Measurements from ENCODE around the gene SUN3. TPM values are rescaled to one million over a fixed set of nuclear protein-coding genes. Genes with fewer than 3 reads are reported as not detected.

Gene SUN3
- total and polyA plus RNA-seq, 2 of the 13 experiments (the other 11 are each of a cell fraction or from before 2014, with no cell fraction given): not detected

DNA sequence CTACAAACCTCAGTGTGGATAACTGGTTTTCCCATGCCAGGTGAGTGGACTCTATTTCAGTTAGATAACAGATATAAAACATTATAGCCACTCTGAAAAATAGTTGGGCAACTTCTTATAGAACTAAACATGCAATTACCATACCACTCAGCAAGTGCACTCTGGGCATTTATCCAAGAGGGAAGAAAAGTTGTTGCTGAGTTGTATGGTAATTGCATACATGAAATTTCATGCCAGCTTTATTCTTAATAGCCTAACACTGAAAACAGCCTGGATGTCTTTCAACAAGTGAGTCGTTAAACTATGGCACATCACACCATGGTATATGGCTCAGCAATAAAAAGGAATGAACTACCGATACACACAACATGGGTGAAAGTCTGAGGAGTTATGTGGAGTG is 49.6 kb upstream of the SUN3 start:
- Histone ChIP-seq H2AFZ (ENCODE audit: low read length) (no peak overlapping the region), H3K36me3 (replicated peaks in 1 of 2; ENCODE audit: control insufficient read depth in 1 of 2, insufficient read depth in 2 of 2, low read length in 2 of 2) (no peaks in the 10 kb centered on the region), H3K4me2 (ENCODE audit: low read depth, low read length) (no peak overlapping the region), H3K27ac (ENCODE audit: extremely low read length, insufficient read depth, low read length) (no peak overlapping the region), H3K79me2 (ENCODE audit: insufficient read depth, low read length) (no peaks in the 10 kb centered on the region), H3K9ac (ENCODE audit: insufficient read depth, low read depth, low read length) (no peak overlapping the region), H3K27me3 (ENCODE audit: control insufficient read depth in 1 of 2, insufficient read depth in 2 of 2, low read length in 2 of 2) (0 out of 5 replicates have a peak, but pooled peaks cover 0 to 5% of the 10 kb centered on the region in 2 experiments), H3K9me3 (ENCODE audit: low read length) (no peaks in the 10 kb centered on the region), H3K4me1 (ENCODE audit: insufficient read depth, low read length) (no peaks in the 10 kb centered on the region), H4K20me1 (ENCODE audit: insufficient read depth, low read length) (no peaks in the 10 kb centered on the region), H3K4me3 (replicated peaks in 1 of 3; ENCODE audit: insufficient read depth in 1 of 3, low read depth in 2 of 3, low read length in 3 of 3) (no peak overlapping the region)
- ATAC-seq (no peak), DNase-seq (ENCODE audit: low spot score) (no peak), FAIRE-seq (no peak)
- WGBS (ENCODE audit: low lambda C conversion rate): 13% methylated on average over 2 of the region's 2 CpGs
- no TSS peak for BruUV-seq (replicated peaks)
- intact Hi-C loops (cut with micrococcal nuclease; ENCODE audit: unreplicated experiment) (no loop called here), in situ Hi-C loops (cut with HindIII; ENCODE audit: extremely low pct_ligation_motif_present, low pct_unique_long_range_greater_than_20kb) (no loop called here)
- CTCF ChIA-PET (ENCODE audit: low intra/inter-chr PET ratio, low total read pairs): no interaction called here
- TF ChIP-seq ZNF101 (CRISPR knock-in tag; IDR thresholded peaks at IDR 0.05; ENCODE audit: borderline replicate concordance, low read depth) (no peak), SATB2 (CRISPR knock-in tag; IDR thresholded peaks at IDR 0.05) (no peak), FIP1L1 (IDR thresholded peaks at IDR 0.05; ENCODE audit: borderline replicate concordance, insufficient read depth, low read depth, low read length) (no peak), REL (CRISPR knock-in tag; conservative IDR thresholded peaks at IDR 0.05) (no peak), ZNF30 (CRISPR knock-in tag; IDR thresholded peaks at IDR 0.05) (no peak), KAT8 (CRISPR knock-in tag; IDR thresholded peaks at IDR 0.05) (no peak), ZNF383 (CRISPR knock-in tag; IDR thresholded peaks at IDR 0.05; ENCODE audit: borderline replicate concordance) (no peak), JARID2 (CRISPR knock-in tag; IDR thresholded peaks at IDR 0.05; ENCODE audit: insufficient replicate concordance) (no peak), ZNF674 (CRISPR knock-in tag; IDR thresholded peaks at IDR 0.05; ENCODE audit: low read depth) (no peak), ZNF446 (CRISPR knock-in tag; IDR thresholded peaks at IDR 0.05) (no peak)
- TF ChIP-seq, protein P1, sequence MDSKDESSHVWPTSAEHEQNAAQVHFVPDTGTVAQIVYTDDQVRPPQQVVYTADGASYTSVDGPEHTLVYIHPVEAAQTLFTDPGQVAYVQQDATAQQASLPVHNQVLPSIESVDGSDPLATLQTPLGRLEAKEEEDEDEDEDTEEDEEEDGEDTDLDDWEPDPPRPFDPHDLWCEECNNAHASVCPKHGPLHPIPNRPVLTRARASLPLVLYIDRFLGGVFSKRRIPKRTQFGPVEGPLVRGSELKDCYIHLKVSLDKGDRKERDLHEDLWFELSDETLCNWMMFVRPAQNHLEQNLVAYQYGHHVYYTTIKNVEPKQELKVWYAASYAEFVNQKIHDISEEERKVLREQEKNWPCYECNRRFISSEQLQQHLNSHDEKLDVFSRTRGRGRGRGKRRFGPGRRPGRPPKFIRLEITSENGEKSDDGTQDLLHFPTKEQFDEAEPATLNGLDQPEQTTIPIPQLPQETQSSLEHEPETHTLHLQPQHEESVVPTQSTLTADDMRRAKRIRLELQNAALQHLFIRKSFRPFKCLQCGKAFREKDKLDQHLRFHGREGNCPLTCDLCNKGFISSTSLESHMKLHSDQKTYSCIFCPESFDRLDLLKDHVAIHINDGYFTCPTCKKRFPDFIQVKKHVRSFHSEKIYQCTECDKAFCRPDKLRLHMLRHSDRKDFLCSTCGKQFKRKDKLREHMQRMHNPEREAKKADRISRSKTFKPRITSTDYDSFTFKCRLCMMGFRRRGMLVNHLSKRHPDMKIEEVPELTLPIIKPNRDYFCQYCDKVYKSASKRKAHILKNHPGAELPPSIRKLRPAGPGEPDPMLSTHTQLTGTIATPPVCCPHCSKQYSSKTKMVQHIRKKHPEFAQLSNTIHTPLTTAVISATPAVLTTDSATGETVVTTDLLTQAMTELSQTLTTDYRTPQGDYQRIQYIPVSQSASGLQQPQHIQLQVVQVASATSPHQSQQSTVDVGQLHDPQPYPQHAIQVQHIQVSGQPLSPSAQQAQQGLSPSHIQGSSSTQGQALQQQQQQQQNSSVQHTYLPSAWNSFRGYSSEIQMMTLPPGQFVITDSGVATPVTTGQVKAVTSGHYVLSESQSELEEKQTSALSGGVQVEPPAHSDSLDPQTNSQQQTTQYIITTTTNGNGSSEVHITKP (CRISPR knock-in tag; IDR thresholded peaks at IDR 0.05; ENCODE audit: low read depth): no peak
- TF ChIP-seq, protein P2, sequence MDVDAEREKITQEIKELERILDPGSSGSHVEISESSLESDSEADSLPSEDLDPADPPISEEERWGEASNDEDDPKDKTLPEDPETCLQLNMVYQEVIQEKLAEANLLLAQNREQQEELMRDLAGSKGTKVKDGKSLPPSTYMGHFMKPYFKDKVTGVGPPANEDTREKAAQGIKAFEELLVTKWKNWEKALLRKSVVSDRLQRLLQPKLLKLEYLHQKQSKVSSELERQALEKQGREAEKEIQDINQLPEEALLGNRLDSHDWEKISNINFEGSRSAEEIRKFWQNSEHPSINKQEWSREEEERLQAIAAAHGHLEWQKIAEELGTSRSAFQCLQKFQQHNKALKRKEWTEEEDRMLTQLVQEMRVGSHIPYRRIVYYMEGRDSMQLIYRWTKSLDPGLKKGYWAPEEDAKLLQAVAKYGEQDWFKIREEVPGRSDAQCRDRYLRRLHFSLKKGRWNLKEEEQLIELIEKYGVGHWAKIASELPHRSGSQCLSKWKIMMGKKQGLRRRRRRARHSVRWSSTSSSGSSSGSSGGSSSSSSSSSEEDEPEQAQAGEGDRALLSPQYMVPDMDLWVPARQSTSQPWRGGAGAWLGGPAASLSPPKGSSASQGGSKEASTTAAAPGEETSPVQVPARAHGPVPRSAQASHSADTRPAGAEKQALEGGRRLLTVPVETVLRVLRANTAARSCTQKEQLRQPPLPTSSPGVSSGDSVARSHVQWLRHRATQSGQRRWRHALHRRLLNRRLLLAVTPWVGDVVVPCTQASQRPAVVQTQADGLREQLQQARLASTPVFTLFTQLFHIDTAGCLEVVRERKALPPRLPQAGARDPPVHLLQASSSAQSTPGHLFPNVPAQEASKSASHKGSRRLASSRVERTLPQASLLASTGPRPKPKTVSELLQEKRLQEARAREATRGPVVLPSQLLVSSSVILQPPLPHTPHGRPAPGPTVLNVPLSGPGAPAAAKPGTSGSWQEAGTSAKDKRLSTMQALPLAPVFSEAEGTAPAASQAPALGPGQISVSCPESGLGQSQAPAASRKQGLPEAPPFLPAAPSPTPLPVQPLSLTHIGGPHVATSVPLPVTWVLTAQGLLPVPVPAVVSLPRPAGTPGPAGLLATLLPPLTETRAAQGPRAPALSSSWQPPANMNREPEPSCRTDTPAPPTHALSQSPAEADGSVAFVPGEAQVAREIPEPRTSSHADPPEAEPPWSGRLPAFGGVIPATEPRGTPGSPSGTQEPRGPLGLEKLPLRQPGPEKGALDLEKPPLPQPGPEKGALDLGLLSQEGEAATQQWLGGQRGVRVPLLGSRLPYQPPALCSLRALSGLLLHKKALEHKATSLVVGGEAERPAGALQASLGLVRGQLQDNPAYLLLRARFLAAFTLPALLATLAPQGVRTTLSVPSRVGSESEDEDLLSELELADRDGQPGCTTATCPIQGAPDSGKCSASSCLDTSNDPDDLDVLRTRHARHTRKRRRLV (CRISPR knock-in tag; IDR thresholded peaks at IDR 0.05): no peak
- POLR2A ChIA-PET: no interaction called here

Measured in HepG2 (cell line).